Hepatocyte (in vitro differentiated cells): ENCODE measurements around the gene AOPEP.

Source experiments
- EZH2 ChIP-seq: fragments of 200-600 bp; sonication (generic); IDR thresholded peaks from 2 replicates; pipeline ENCODE4 v1.6.1; 2016; ENCODE audit warnings: antibody characterized with exemption, mild to moderate bottlenecking, borderline replicate concordance
- TF ChIP-seq, protein P1 (sequence below): fragments of 200-600 bp; sonication (generic); IDR thresholded peaks from 2 replicates; pipeline ENCODE4 v1.5.1; 2016; ENCODE audit warnings: antibody characterized with exemption, mild to moderate bottlenecking; ENCODE audit not compliant: poor library complexity

DNA sequence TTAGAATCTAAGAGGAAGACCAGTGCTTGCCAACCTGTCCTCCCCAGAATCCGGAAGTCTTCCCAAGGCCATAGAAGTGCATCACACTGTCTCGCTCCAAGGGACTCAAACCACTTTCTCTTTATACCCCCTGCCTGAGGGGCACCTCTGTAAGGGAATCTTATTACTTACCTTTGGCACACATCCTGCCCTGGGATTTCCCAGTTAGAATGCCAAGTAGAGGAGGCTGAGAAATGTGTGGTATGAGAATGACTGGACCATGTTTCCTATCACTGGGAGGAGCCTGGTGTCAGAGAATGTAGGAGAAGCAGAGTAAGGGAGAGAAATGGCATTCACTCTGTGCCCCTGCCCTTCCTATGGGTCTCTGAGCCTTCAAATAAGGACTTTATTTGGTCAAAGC is 85.8 kb downstream of the AOPEP start:
- no peak for TF ChIP-seq EZH2
- TF ChIP-seq, protein P1, sequence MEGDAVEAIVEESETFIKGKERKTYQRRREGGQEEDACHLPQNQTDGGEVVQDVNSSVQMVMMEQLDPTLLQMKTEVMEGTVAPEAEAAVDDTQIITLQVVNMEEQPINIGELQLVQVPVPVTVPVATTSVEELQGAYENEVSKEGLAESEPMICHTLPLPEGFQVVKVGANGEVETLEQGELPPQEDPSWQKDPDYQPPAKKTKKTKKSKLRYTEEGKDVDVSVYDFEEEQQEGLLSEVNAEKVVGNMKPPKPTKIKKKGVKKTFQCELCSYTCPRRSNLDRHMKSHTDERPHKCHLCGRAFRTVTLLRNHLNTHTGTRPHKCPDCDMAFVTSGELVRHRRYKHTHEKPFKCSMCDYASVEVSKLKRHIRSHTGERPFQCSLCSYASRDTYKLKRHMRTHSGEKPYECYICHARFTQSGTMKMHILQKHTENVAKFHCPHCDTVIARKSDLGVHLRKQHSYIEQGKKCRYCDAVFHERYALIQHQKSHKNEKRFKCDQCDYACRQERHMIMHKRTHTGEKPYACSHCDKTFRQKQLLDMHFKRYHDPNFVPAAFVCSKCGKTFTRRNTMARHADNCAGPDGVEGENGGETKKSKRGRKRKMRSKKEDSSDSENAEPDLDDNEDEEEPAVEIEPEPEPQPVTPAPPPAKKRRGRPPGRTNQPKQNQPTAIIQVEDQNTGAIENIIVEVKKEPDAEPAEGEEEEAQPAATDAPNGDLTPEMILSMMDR: no peak
